GM19452 (cell line): Measurements from ENCODE around the gene CLCN6.

Source experiments
- ATAC-seq: cut with Tn5 transposase; IDR thresholded peaks from one replicate; pipeline ENCODE4 v1.9.1; 2021; ENCODE audit not compliant: unreplicated experiment

The CLCN6 gene

DNA sequence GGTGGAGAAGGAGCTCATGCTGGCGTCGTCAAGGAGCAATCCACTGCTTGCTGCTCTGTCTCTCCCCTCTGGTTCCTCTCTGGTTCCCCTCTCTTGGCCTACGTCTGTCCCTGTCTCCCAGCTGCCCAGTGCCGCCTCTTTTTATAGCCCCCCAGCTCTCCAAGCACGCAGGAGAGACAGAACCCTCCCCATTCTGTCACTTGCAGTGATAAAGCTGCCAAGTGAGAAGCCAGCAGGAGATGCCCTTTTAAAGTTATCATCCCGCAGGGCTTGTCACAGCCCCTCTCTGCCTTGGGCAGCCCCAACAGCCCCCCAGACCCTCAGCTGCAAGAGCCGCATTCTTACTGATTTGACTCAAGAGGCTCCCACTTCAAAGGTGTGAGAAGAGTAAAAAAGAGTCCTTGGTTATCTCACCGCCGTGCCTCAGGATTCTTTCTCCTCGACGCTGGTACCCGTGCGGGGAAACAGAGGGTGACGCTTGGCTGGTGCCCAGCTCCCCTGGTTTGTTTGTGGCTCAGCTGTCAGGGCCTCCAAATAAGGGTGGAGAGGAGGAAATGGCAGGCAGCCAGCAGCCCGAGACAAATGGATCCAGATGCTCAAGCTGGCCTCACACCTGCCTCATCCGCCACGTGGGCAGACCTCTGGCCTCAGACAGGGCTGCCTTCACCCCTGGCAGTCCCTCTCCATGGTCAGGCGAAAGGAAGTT lies 41.8 kb downstream of the CLCN6 start, which contains the start of gene NPPA:
NPPA (minus strand) TSS at position 117 of the 706 bp plus-strand sequence; CDS start at position 18, 99 bp downstream.
- no peak for ATAC-seq

DNA sequence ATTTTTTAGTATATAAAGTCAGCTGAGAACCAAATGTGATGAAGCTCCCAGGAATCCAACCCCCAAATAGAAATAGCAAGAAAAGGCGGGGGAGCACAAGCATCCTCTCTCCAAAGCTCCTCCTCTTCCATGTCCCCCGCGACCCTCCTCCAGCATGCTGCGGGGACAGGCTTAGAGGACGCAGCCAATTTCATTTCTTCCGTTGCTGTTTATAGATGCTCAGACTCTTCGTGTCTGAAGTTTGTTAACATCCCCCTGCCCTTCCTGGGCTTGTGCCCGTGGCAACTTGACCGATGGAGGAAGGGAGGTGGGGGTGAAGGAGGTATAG lies 42.3 kb downstream of the CLCN6 start:
- ATAC-seq = no peak

DNA sequence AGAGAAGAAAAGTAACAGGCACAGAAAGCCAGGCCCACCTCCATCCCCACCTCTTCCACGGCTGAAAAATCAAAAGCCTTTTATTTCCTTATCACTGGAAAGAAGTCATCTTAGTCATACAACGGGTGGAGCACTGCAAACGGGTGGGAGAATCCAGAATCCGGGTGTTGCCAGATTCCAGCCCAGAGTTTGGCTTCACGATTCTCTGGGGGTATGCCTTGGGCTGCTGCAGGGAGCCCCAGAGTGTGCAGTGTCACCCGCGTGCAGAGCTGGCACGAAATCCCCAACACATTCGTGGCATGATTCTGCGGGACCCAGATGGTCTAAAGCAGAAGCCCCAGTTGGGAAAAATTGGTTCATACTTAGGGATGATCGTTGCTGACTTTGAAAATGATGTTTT lies 44.2 kb downstream of the CLCN6 start:
- ATAC-seq = no peak

DNA sequence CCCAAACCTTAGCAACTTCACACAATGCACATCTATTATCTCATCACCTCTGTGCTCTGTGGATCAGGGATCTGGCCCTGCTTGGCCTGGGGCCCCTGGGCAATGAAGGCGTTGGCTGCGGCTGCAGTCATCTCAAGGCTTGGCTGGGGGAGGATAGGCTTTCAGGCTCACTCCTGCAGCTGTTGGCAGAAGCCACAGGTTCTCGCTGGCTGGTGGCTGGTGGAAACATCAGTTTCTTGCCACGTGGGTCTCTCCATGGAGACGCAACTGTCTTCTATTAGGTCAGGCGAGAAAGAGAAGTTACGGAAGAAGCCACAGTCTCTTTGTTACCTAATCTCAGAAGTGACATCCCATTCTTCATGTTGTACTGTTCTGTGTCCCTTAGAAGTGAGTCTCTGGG lies 45.2 kb downstream of the CLCN6 start:
- ATAC-seq = no peak

DNA sequence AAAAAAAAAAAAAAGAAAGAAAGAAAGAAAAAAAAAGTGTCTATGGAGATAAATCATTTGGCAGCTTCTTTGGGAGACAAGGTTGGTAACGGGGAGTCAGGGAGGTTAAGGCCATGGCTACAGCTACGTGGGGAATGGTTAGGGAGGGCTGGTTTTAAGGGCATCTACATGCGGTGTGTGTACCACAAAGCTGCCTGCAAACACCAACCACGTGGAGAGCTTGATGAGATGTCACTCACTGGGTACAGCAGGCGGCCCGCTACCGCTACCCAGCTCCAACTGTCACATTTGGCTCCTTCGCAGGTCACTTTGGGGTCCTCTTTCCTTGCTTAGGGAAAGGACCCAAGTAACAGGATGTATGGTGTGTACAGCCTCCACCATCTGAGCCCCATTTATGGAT lies 48.5 kb downstream of the CLCN6 start:
- ATAC-seq = no peak

DNA sequence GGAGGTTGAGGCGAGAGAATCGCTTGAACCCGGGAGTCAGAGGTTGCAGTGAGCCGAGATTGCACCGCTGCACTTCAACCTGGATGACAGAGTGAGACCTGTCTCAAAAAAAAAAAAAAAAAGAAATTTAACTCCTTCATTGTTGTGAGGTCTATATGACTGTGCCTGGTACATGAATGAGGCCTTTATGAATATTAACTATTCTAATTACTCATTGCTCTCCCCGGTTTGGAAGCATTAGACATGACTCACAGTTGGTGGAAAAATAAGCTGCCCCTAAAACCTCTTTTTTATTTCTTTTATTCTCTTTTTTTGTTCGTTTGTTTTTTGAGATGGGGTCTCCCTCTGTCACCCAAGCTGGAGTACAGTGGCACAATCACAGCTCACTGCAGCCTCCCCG lies 49.4 kb downstream of the CLCN6 start:
- ATAC-seq = no peak

DNA sequence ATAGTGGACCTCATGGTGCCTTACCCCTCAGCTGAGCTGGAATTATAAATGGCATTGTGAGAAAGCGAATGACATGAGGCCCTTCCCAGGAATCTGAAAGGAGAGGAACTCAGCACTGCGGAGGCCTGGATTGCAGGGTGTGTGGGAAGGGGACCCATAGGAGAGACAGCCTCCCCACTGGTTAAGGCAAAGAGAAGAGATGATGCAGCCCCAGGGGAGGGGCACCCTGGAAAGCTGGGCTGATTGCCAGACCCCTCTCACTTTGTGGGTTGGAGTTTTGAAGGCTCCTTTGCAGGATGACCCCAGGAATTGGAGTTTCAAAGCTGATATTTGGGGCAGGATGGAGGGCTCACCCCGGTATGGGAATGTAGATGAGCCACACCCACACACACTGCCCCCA lies 50.7 kb downstream of the CLCN6 start:
- ATAC-seq = no peak

DNA sequence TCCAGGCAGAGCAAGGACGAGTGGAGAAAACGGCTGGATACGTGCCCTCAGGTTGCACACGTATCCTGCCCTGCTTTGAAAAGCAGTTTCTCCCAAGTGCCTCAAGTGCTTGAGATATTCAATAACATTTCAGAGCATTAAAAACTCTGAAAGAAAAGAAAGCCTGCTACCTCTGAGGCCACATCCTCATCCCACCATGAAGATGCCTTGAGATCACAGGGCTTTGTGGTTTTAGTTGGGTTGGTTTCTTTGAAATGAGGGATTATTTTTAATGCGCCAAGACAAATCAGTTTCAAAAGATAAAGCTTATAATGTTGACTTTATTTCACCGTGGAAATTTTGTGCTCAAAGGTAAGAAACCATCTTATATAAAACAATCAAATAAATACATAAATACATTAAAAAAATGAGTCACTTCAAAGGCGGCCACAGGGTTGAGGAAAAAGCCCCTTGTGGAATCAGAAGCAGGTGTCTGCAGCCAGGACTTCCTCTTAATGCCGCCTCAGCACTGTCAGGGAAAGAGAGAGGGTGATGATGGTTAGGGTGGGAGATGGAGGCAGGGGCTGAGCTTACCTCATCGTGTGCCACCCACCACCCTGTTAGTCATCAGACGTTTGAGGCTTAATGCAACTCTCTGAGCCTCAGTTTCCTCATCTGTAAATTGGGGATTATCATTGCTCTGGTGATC lies 51.3 kb downstream of the CLCN6 start:
- ATAC-seq = no peak

DNA sequence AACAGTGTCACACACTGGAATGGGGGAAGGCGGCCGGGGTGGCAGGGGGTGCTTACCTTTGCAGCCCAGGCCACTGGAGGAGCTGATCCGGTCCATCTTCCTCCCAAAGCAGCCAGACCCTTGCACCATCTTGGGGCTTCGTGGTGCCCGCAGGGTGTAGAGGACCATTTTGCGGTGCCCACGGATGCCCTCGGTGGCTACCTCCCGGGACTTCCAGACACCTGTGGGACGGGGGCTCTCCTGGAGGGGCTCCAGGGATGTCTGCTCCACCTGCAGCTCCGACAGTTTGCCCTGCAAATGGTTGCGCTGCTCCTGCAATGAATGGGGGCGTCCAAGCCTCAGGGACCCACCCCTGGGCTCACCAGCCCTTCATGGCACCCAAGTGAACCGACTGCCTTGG lies 52.2 kb downstream of the CLCN6 start:
- ATAC-seq = no peak

DNA sequence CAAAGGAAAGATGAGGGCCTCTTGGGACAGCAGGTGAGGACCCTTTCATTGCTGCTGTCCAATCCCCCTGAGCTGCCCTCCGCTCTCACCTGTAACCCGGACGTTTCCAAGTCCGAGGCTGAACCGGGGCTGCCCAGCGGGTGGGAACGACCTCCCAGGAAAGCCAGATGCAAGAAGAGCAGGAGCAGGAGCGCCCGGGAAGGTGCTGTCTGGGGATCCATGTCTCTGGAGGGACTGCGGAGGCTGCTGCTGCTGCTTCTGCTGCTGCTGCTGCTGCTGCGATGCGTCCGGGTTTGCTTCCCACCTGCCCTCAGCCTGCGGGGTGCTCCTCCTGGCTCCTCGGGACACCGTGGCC lies 52.6 kb downstream of the CLCN6 start, which contains the start of gene NPPB:
NPPB (minus strand) TSS at position 333 of the 355 bp plus-strand sequence; CDS start at position 221, 112 bp downstream.
- no peak for ATAC-seq

DNA sequence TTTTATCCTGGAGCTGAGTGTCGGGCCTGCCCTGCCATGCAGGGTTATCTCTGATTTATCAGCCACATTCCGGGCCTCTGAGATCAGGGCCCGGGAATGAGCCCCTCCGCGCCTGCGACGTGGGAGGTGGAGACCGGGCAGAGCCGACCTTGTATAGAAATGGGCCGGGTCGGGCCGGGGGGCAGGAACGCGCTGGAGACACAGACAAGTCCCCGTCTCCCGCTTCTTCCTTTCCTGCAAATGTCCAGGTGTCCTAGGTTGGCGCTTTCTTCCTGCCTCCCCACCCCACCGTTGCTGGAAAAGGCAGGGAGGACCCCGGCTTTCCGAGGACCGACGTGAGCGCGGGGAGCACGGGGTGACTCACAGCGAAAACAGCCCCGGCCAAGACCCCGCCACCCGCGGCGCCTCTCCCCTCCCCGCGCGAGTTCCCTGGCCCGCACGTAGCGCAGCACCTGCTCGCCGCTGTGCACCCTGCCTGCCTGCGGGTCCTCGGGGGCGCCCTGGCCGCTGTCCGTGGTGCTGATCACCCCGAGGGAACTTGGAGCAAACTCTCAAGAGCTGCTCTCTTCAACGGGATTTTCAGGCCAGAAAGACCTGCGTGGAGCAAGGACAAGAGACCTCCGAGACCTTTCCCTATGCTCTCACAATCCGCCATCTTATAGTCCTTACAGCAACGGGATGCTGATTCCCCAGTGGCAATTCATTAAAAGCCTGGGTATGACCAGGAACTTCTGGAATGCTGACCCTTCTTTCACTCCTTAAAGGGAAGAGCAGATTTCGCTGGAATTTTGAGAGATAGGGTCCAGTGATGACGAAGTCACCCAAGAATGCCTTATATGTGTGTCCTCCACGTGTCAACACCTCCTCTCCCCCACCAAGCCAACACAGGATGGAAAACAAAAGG lies 53.2 kb downstream of the CLCN6 start:
- ATAC-seq = no peak

DNA sequence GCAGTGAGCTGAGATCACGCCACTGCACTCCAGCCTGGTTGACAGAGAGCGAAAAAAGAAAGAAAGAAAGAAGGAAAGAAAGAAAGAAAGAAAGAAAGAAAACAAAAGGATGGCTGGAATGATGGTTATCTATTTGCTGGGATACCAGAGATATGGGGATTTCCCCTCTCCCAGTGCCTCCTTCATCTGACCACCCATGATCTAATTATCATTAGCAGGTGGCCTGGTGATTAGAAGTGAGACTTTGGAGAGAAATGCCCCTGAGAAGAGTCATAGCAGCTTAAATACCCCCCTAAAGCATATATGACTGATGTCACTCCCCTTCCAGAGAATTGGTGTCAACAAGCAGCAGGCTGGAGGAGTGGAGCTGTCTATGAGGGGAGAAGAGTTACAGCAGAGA lies 54.1 kb downstream of the CLCN6 start:
- no peak for ATAC-seq

DNA sequence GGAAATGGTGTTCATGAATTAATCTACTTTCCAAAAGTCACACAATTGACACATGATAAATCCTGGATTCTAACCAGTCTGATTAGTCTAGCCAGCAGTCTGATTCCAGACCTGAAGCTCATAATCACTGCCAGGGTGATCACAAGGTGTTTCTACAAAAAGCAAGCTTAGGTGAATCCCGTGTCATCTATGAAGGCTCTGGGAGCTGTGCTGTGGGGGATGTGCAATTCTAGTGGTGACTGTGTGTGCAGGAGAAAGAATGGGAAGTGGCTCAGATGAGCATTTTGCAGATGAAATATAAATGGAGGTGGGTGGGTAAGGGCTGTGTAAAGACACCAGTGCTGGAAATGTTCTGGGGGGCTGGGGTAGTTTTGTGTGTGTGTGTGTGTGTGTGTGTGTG lies 54.6 kb downstream of the CLCN6 start:
- ATAC-seq = no peak

DNA sequence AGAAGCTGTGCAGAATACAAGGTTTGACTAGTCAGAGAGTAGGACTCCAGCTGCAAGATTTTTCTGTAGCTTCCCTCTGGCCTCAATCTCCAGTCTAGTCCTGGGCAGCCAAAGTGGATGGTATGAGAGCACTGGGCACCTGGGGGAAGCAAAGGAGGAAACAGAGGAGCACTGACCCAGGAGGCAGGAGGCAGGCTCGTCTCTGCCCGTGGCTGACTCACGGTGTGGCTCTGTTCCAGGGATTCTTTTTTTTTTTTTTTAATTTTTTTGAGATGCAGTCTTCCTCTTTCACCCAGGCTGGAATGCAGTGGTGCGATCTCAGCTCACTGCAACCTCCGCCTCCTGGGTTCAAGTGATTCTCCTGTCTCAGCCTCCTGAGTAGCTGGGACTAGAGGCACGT lies 56.9 kb downstream of the CLCN6 start:
- ATAC-seq = no peak

DNA sequence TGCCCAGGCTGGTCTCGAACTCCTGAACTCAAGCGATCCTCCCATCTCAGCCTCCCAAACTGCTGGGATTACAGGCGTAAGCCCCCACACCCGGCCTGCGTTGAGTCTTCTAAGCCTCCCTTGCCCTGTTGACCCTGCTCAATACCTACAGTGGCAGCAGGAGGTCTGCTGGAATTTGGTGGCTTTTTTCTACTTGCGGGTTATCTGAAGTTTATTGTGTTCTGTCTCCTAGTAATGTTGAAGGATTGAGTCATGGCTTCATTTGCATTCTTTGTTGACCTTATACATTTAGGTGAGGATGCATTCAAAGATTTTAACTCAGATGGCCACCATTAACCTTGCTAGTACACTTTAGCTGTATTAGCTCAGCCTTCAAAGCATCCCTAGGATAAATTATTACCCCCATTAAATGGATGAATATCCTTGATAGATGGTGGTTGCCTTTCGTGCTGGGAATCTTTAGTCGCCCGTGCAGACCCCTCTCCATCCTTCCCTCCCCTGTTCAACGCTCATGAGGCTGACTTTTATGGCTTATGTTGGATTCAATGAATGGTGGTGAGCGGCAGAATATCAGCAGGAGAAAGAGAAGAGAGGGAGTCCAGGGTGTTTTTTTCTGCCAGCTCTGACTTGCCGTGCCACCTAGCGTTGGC lies 62.5 kb downstream of the CLCN6 start:
- no peak for ATAC-seq

DNA sequence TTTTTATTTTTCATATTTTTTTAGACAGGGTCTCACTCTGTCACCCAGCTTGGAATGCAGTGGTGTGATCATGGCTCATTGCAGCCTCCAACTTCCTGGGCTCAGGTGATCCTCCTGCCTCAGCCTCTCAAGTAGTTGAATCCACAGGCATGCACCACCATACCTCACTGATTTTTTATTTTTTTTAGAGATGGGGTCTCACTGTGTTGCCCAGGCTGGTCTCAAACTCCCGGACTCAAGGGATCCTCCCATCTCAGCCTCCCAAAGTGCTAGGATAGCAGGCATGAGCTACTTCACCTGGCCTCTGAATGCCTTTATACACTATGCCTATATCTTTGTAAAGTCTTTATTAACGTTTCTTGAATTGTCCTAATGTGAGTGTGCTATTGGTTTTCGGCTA lies 63.1 kb downstream of the CLCN6 start:
- ATAC-seq = no peak

DNA sequence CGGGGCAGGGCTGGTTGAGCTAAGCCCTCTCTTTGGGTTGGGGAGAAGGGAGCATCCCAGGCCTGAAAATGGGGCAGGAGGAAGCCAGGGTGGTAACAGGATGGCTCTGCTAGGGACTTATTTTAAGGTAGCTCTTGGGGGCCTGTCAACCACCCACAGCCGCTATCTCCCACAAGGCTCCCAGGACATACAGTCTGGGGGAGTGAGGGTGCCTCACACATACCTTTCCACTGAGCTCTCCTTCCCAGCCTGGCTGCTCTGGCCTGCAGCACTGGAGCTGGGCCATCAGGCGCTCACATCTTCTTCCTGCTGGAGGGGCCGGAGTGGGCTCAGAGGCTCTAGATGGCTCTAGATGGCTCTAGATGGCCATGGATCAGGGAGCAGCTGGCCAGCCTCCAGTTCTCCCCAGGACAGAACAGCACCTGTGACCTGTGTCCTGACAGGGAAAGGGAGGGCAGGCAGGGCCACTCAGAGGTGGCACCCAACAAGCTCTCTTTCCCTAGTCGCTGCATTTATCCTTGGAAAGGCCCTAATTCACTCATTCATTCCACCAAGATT lies 63.7 kb downstream of the CLCN6 start:
- no peak for ATAC-seq

DNA sequence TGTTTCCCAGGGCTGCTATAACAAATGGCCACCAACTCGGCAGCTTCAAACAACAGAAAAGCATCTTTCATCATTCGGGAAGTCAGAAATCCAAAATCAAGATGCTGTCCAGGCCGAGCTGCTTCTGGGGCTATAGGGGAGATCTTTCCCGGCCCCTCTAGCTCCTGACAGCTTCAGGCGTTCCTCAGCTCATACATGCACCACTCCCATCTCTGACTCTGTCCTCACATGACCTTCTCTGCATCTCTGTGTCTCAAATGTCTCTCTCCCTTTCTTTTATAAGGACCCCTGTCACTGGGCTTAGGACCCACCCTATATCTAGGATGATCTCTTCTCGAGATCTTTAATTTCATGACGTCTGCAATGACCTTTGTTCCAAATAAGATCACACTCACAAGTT lies 66.6 kb downstream of the CLCN6 start:
- ATAC-seq = no peak

DNA sequence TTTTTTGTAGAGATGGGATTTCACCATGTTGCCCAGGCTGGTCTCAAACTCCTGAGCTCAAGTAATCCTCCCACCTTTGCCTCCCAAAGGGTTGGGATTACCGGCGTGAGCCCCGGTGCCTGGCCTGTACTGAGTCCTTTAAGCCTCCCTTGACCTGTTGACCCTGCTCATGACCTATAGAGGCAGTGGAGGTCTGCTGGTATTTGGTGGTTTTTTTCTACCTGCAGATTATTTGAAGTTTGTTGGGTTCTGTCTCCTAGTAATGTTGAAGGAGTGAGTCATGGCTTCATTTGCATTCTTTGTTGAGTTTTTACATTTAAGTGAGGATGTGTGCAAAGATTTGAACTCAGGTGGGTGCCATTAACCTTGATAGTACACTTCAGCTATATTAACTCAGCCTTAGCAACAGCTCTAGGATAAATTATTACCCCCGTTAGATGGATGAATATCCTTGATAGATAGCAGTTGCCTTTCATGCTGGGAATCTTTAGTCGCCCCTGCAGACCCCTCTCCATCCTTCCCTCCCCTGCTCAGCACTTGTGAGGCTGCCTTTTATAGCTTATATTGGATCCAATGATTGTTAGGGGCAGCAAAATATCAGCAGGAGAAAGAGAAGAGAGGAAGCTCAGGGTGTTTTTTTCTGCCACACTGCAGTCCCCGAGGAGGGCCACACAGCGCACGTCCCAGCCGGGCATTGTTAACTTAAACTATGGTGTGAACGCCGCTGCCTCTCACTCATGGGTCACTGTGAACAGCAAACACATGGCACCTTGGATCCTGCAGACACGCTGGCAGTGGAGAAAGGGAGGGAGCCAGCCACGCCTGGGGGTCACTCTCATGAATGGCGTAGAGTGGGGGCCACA lies 67.6 kb downstream of the CLCN6 start:
- no peak for ATAC-seq

DNA sequence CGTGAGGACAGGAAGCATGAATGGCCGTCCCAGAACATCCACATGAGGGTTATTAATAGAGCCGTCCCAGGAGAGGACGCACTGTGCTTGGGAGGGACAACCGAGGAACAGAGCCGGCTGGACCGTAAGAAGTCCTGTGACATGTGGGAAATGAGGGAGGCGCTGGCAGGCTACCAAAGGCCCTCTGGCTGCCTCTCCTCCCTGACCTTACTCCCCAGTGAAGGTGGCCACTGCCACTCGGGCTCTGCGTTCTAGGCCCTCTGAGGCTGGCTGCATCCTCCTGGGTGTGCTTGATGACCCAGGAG lies 68.2 kb downstream of the CLCN6 start:
- no peak for ATAC-seq
